ENCODE results near the gene GPR176.

DNA sequence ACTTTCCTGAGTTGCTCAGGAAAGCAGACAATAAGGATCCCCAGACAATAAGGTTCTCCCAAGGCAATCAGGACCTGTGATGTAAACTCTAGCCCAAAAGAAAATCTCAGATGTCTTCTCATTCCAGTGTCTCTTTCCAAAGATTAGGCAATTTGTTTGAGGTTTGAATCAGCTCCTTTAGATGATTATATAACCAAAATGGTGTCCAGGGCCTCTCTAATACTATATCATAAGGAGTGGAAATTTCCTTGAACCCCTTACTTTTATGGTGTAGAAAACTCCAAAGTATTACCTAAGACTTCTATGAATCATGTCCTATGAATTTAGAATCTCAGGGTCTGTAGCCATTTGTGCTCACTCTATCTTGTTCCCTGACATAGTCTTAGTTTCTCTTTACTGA lies 65.9 kb downstream of the GPR176 start:
- no peak for TF ChIP-seq POLR2A (IDR thresholded peaks at IDR 0.05)
- TF ChIP-seq, protein P1, sequence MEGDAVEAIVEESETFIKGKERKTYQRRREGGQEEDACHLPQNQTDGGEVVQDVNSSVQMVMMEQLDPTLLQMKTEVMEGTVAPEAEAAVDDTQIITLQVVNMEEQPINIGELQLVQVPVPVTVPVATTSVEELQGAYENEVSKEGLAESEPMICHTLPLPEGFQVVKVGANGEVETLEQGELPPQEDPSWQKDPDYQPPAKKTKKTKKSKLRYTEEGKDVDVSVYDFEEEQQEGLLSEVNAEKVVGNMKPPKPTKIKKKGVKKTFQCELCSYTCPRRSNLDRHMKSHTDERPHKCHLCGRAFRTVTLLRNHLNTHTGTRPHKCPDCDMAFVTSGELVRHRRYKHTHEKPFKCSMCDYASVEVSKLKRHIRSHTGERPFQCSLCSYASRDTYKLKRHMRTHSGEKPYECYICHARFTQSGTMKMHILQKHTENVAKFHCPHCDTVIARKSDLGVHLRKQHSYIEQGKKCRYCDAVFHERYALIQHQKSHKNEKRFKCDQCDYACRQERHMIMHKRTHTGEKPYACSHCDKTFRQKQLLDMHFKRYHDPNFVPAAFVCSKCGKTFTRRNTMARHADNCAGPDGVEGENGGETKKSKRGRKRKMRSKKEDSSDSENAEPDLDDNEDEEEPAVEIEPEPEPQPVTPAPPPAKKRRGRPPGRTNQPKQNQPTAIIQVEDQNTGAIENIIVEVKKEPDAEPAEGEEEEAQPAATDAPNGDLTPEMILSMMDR (IDR thresholded peaks at IDR 0.05) = no peak
